Measurements from ENCODE around the gene HHAT. TPM values are rescaled to one million over a fixed set of nuclear protein-coding genes. Genes with fewer than 3 reads are reported as not detected.
A peak's percentile ranks its signal among the peaks of the same experiment; 100 is the strongest.
"Not testable (repeated sequence)": the region's sequence is repeated elsewhere in the genome, so short reads cannot be mapped to it uniquely, and the experiment has no call there.

The HHAT gene
- total RNA-seq, 1 experiment from 2014 or later: 1.0 TPM

- no peak for DNase-seq
- H3K27me3 ChIP-seq (ENCODE audit: control insufficient read depth, insufficient read depth, low read length): no peaks in the 10 kb centered on the region
These were observed 48.2 kb downstream of the HHAT start for GRCh38 chr1:210376836-210377372.

GRCh38 chr1:210377731-210378333 is 49.1 kb downstream of the HHAT start:
- Histone ChIP-seq H3K27me3 (ENCODE audit: control insufficient read depth, insufficient read depth, low read length) (no peaks in the 10 kb centered on the region), H3K4me3 (ENCODE audit: insufficient read depth, low read depth, low read length) (no peak overlapping the region), H3K36me3 (replicated peaks; ENCODE audit: control insufficient read depth, insufficient read depth, low read length) (no peaks in the 10 kb centered on the region)
- no peak for DNase-seq

More at GRCh38 chr1:210376836-210377372, 48.2 kb downstream of the HHAT start:
- Histone ChIP-seq H3K4me3 (ENCODE audit: insufficient read depth, low read depth, low read length) (no peak overlapping the region), H3K36me3 (replicated peaks; ENCODE audit: control insufficient read depth, insufficient read depth, low read length) (no peaks in the 10 kb centered on the region)

GRCh38 chr1:210378736-210379135 is 50.0 kb downstream of the HHAT start:
- Histone ChIP-seq H3K4me3 (ENCODE audit: insufficient read depth, low read depth, low read length) (no peak overlapping the region), H3K36me3 (replicated peaks; ENCODE audit: control insufficient read depth, insufficient read depth, low read length) (no peaks in the 10 kb centered on the region), H3K27me3 (ENCODE audit: control insufficient read depth, insufficient read depth, low read length) (no peaks in the 10 kb centered on the region)
- no peak for DNase-seq

GRCh38 chr1:210381934-210382333 is 53.2 kb downstream of the HHAT start:
- Histone ChIP-seq H3K36me3 (replicated peaks; ENCODE audit: control insufficient read depth, insufficient read depth, low read length) (no peaks in the 10 kb centered on the region), H3K4me3 (ENCODE audit: insufficient read depth, low read depth, low read length) (no peak overlapping the region), H3K27me3 (ENCODE audit: control insufficient read depth, insufficient read depth, low read length) (no peaks in the 10 kb centered on the region)
- no peak for DNase-seq

- Histone ChIP-seq H3K4me3 (ENCODE audit: insufficient read depth, low read depth, low read length) (no peak overlapping the region), H3K27me3 (ENCODE audit: control insufficient read depth, insufficient read depth, low read length) (no peaks in the 10 kb centered on the region), H3K36me3 (replicated peaks; ENCODE audit: control insufficient read depth, insufficient read depth, low read length) (no peaks in the 10 kb centered on the region)
- no peak for DNase-seq
These were observed 55.9 kb downstream of the HHAT start for GRCh38 chr1:210384625-210385024.

- Histone ChIP-seq H3K36me3 (replicated peaks; ENCODE audit: control insufficient read depth, insufficient read depth, low read length) (no peaks in the 10 kb centered on the region), H3K4me3 (ENCODE audit: insufficient read depth, low read depth, low read length) (no peak overlapping the region), H3K27me3 (ENCODE audit: control insufficient read depth, insufficient read depth, low read length) (no peaks in the 10 kb centered on the region)
- DNase-seq: no peak
These were observed 56.5 kb downstream of the HHAT start for GRCh38 chr1:210385228-210385627.

- DNase-seq: no peak
- Histone ChIP-seq H3K4me3 (ENCODE audit: insufficient read depth, low read depth, low read length) (no peak overlapping the region), H3K27me3 (ENCODE audit: control insufficient read depth, insufficient read depth, low read length) (no peaks in the 10 kb centered on the region), H3K36me3 (replicated peaks; ENCODE audit: control insufficient read depth, insufficient read depth, low read length) (no peaks in the 10 kb centered on the region)
These were observed 65.6 kb downstream of the HHAT start for GRCh38 chr1:210394281-210394821.

GRCh38 chr1:210396541-210396940 is 67.8 kb downstream of the HHAT start:
- H3K36me3 ChIP-seq (replicated peaks; ENCODE audit: control insufficient read depth, insufficient read depth, low read length): no peaks in the 10 kb centered on the region
- DNase-seq: no peak
- no peaks in the 10 kb centered on the region for H3K27me3 ChIP-seq (ENCODE audit: control insufficient read depth, insufficient read depth, low read length)

GRCh38 chr1:210397252-210397651 is 68.5 kb downstream of the HHAT start:
- H3K4me3 ChIP-seq (ENCODE audit: insufficient read depth, low read depth, low read length): no peak overlapping the region
- H3K36me3 ChIP-seq (replicated peaks; ENCODE audit: control insufficient read depth, insufficient read depth, low read length): no peaks in the 10 kb centered on the region
- H3K27me3 ChIP-seq (ENCODE audit: control insufficient read depth, insufficient read depth, low read length): no peaks in the 10 kb centered on the region
- no peak for DNase-seq

More at GRCh38 chr1:210396541-210396940, 67.8 kb downstream of the HHAT start:
- no peak overlapping the region for H3K4me3 ChIP-seq (ENCODE audit: insufficient read depth, low read depth, low read length)

GRCh38 chr1:210397681-210398080 is 69.0 kb downstream of the HHAT start:
- no peaks in the 10 kb centered on the region for H3K36me3 ChIP-seq (replicated peaks; ENCODE audit: control insufficient read depth, insufficient read depth, low read length)
- DNase-seq: no peak
- H3K27me3 ChIP-seq (ENCODE audit: control insufficient read depth, insufficient read depth, low read length): no peaks in the 10 kb centered on the region

GRCh38 chr1:210398466-210398865 is 69.8 kb downstream of the HHAT start:
- DNase-seq: no peak
- Histone ChIP-seq H3K36me3 (replicated peaks; ENCODE audit: control insufficient read depth, insufficient read depth, low read length) (no peaks in the 10 kb centered on the region), H3K4me3 (ENCODE audit: insufficient read depth, low read depth, low read length) (no peak overlapping the region), H3K27me3 (ENCODE audit: control insufficient read depth, insufficient read depth, low read length) (no peaks in the 10 kb centered on the region)

More at GRCh38 chr1:210397681-210398080, 69.0 kb downstream of the HHAT start:
- no peak overlapping the region for H3K4me3 ChIP-seq (ENCODE audit: insufficient read depth, low read depth, low read length)

- Histone ChIP-seq H3K4me3 (ENCODE audit: insufficient read depth, low read depth, low read length) (no peak overlapping the region), H3K27me3 (ENCODE audit: control insufficient read depth, insufficient read depth, low read length) (no peaks in the 10 kb centered on the region), H3K36me3 (replicated peaks; ENCODE audit: control insufficient read depth, insufficient read depth, low read length) (no peaks in the 10 kb centered on the region)
- DNase-seq: peak; percentile 63
These were observed 71.5 kb downstream of the HHAT start for GRCh38 chr1:210400043-210400840.

GRCh38 chr1:210402560-210402959 is 73.9 kb downstream of the HHAT start:
- DNase-seq: no peak
- Histone ChIP-seq H3K4me3 (ENCODE audit: insufficient read depth, low read depth, low read length) (no peak overlapping the region), H3K36me3 (replicated peaks; ENCODE audit: control insufficient read depth, insufficient read depth, low read length) (no peaks in the 10 kb centered on the region), H3K27me3 (ENCODE audit: control insufficient read depth, insufficient read depth, low read length) (no peaks in the 10 kb centered on the region)

GRCh38 chr1:210405316-210405715 is 76.6 kb downstream of the HHAT start:
- Histone ChIP-seq H3K27me3 (ENCODE audit: control insufficient read depth, insufficient read depth, low read length) (no peaks in the 10 kb centered on the region), H3K4me3 (ENCODE audit: insufficient read depth, low read depth, low read length) (no peak overlapping the region), H3K36me3 (replicated peaks; ENCODE audit: control insufficient read depth, insufficient read depth, low read length) (no peaks in the 10 kb centered on the region)
- no peak for DNase-seq

- H3K27me3 ChIP-seq (ENCODE audit: control insufficient read depth, insufficient read depth, low read length); DNase-seq; H3K4me3 ChIP-seq (ENCODE audit: insufficient read depth, low read depth, low read length); H3K36me3 ChIP-seq (replicated peaks; ENCODE audit: control insufficient read depth, insufficient read depth, low read length): not testable (repeated sequence)
These were observed 77.6 kb downstream of the HHAT start for GRCh38 chr1:210406341-210406740.

Data from H7 (cell line).